NCI-H226 (cell line): ENCODE data around the gene GYS1.
A peak's percentile ranks its signal among the peaks of the same experiment; 100 is the strongest.

Source experiments
- DNase-seq: peaks from one replicate; pipeline ENCODE4 v3.0.0-alpha.2; 2015

Gene GYS1

DNA sequence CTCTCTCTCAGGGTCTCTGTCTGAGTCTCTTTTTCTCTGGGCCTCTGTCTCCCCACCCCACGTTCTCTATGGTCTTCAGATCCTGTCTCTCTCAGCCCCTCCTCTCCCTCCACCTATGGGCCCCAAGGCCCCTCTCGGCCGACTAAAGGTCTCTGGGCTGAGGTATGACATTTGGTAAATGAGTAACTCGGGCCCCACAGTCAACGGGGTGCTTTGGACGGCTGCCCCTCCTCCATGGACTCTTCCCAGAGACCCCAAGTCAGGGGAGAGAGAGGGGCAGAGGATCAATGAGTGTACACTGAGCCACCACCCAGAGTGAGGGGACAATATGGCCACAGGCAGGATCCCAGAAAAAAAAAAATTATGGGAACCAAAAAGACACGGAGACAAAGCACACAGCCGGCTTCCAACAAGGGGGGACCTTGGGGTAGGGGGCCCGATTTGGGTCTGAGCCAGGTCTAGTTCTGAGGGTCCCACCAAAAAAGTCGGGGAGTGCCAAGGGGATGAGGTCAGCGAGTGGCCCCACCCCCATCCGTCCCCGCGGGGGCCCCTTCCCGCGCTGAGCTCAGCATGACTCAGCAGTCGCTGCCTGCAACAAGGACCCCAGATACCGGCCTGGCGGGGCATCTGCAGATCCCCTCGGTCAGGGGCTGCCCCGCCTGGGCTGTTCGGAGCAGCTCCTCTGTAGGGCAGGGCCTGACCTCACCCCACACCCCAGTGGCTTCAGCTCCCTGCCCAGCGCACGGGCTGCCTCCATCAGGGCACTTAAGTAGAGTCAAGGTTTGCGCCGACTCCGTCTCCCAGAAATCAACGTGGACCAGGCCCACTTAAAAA, 29.5 kb downstream of the GYS1 start:
- peak; percentile 55 for DNase-seq

DNA sequence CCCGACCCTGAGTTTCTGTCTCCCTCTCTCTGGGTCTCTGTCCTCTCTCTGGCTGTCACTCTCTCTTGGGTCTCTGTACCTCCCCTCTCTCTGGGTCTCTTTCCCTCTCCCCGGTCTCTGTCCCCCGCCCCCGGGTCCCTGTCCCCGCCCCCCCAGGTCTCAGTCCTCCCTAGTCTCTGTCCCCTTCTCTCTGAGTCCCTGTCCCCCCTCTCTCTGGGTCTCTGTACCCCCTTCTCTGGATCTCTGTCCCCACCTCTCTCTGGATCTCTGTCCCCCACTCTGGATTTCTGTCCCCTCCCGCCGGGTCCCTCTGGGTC, 30.3 kb downstream of the GYS1 start:
- no peak for DNase-seq

DNA sequence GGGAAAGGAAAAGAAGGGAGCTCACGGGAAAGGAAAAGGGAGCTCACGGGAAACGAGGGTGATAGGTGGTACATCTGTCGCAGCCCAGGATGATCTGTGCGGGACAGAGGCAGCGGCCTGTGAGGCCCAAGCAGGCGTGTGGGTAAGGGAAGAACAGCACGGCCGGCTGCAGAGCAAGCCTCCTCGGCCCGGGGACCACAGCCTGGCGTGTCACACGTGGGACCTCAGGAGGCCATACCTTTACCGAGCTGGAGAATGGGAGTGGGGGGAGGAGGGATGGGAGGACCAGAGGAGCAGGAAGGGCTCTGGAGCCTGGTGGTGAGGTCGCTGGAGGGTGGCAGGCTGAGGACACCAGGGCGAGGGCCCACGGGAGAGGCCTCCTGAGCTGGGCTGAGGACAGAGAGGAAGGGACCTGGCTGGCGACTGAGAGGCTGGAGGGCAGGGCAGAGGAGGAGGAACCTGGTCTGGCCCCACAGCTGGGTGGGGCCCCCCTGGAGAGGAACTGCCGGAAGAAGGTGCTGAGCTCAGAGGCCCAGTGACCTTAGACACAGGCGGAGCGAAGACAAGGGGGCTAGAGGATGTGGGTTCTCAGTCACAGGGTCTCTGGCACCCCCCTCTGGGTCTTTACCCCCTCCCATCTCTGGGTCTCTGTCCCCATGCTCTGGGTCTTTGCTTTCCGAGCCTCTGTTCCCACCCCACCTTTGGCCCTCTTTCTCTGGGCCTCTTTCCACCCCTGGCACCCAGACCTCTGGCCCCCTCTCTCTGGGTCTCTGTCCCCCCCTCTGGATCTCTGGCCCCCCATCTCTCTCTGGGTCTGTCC, 30.9 kb downstream of the GYS1 start:
- peak; percentile 47 for DNase-seq

DNA sequence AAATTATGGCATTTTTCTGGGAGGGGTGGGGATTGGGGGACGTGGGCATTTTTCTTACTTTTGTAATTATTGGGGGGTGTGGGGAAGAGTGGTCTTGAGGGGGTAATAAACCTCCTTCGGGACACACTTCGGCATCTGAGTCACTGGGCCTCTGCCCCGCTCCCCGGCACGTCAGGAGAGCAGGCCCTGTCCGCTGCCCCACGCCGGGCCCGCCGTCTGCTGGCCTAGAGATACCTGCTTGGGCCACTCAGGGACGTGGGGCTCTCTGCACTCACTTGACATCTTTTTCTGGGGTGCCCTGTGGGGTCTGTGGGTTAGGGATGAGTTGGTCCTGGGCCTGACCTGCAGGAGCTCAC, 31.5 kb downstream of the GYS1 start:
- DNase-seq: no peak

DNA sequence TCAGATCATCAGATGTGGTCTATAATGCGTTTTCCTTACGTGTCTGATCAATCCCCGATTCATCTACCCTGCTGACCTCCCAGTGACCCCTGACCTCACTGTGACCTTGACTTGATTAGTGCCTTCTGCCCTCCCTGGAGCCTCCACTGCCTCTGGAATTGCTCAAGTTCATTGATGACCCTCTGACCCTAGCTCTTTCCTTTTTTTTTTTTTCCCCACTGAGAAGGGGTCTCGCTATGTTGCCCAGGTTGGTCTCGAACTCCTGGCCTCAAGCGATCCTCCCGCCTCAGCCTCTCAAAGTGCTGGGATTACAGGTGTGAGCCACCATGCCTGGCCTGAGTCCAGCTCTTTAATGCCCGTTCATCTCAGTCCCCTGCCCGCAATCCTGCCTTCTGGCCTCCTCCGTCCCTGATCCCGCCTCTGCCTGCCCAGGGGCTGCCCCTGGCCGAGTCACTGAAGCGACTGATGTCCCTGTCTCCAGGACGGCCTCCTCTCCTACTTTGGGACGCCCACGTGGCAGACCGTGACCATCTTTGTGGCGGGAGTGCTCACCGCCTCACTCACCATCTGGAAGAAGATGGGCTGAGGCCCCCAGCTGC, 32.0 kb downstream of the GYS1 start:
- DNase-seq: no peak

DNA sequence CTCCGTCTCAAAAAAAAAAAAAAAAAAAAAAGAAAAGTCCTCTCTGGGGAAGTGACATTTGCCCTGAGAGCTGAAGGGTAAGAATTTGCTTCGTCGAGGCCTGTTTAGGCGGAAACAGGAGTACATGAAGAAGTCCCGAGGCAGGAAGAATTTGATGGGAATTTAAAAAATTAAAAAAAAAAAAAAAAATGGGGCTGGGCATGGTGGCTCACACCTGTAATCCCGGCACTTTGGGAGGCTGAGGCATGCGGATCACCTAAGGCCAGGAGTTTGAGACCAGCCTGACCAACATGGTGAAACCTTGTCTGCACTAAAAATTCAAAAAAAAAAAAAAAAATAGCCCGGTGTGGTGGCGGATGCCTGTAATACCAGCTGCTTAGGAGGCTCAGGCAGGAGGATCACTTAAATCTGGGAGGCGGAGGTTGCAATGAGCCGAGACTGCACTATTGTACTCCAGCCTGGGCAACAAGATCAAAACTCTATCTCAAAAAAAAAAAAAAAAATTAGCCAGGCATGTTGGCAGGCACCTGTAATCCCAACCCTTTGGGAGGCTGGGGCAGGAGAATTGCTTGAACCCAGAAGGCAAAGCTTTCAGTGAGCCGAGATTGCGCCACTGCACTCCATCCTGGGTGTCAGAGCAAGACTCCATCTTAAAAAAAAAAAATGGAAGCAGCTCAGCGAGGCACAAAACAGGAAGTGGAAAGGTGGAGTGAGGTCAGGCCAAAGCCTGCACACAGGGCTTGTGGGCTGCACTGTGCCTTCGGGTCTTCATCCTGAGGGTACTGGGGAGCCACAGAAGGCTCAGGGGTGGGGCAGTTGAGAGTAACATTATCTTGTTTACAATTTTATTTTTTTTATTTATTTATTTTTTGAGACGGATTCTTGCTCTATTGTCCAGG, 33.5 kb downstream of the GYS1 start:
- no peak for DNase-seq

DNA sequence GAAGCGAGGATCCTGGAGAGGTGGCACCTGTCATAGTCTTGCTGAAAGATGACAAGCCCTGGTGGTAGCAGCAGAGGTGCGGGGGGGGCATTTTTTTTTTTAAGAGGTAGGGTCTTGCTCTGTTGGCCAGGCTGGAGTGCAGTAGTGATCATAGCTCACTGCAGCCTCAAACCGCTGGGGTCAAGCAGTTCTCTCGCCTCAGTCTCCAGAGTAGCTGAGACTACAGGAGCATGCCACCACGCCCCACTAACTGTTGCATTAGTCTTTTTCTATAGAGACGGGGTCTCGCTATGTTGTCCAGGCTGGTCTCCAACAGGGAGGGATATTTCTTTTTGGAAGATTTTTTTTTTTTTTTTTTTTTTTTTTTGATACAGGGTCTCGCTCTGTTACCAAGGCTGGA, 35.1 kb downstream of the GYS1 start:
- no peak for DNase-seq

DNA sequence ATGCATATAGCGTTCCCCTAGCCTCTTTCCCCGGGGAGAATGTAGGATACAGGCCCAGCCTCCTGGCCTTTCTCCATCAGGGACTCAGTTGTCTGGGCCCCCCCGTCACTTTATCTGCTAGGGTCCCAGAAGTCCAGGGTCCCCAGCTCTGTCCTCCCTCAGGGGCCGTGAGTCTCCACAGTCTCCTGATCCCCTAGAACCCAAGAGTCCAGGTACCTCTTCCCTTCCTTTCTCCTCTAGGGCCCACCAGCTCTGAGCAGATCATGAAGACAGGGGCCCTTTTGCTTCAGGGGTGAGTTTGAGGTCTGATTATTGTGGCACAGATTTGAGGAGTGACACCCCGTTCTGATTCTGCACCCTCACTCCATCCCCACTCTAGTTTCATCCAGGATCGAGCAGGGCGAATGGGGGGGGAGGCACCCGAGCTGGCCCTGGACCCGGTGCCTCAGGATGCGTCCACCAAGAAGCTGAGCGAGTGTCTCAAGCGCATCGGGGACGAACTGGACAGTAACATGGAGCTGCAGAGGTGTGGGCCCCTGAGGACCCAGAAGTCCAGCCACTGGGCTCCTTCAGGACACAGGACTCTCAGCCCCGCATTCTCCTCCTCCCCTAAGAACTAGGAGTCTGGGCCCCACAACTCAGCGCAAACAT, 37.7 kb downstream of the GYS1 start:
- DNase-seq: no peak

DNA sequence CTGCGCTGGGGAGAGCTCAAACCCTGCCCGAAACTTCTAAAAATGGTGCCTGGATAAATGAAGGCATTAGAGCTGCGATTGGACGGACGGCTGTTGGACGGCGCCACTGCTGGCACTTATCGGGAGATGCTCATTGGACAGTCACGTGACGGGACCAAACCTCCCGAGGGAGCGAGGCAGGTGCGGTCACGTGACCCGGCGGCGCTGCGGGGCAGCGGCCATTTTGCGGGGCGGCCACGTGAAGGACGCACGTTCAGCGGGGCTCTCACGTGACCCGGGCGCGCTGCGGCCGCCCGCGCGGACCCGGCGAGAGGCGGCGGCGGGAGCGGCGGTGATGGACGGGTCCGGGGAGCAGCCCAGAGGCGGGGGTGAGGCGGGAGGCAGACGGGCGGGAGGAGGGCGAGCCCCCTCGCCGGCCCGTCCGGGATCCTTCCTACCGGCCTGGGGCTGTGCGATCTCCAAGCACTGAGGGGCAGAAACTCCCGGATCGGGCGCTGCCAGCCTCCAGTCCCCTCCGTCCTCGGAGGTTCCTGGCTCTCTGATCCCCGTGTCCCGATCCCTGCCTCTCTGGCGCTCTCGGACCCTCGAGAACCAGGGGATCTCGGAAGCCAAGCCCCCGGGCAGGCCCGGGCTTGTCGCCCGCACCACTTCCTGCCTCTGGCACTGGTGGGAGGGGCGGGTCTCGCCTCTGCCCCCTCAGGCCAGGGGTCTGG, 38.4 kb downstream of the GYS1 start, which contains the start of gene BAX:
Gene BAX, plus strand, starts transcription at position 281 of the 713 bp plus-strand sequence. Its CDS starts 54 bp downstream, at position 335.
- peak; percentile 96 for DNase-seq

DNA sequence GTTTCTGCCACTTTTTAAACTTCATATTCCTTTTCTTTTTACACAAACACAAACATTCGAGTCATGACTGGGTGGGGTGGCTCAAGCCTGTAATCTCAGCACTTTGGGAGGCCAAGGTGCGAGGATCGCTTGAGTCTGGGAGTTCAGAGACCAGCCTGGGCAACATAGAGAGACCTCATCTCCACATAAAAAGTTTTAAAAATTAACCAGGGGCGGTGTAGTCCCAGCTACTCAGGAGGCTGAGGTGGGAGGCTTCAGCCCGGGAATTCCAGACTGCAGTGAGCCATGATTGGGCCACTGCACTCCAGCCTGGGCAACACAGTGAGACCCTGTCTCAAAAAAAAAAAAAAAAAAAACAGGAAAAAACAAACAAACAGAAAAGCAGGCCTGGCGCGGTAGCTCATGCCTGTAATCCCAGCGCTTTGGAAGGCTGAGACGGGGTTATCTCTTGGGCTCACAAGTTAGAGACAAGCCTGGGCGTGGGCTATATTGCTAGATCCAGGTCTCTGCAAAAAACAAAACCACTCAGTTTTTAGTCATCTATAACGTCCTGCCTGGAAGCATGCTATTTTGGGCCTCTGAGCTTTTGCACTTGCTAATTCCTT, 39.0 kb downstream of the GYS1 start:
- no peak for DNase-seq

DNA sequence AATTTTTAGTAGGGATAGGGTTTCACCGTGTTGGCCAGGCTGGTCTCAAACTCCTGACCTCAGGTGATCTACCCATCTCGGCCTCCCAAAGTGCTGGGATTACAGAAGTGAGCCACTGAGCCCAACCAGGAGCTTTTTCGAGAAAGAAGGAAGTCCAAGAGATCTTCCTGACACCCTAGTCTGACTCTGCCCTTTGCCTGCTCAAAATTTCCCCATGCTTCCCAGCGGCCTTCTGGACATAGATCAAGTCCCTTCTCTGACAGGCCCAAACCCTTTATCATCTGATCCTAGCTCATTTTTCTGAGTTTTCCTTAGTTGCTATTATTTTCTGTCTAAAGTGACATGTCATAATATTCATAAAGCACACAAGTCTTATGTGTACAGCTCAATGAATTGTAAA, 40.0 kb downstream of the GYS1 start:
- no peak for DNase-seq

DNA sequence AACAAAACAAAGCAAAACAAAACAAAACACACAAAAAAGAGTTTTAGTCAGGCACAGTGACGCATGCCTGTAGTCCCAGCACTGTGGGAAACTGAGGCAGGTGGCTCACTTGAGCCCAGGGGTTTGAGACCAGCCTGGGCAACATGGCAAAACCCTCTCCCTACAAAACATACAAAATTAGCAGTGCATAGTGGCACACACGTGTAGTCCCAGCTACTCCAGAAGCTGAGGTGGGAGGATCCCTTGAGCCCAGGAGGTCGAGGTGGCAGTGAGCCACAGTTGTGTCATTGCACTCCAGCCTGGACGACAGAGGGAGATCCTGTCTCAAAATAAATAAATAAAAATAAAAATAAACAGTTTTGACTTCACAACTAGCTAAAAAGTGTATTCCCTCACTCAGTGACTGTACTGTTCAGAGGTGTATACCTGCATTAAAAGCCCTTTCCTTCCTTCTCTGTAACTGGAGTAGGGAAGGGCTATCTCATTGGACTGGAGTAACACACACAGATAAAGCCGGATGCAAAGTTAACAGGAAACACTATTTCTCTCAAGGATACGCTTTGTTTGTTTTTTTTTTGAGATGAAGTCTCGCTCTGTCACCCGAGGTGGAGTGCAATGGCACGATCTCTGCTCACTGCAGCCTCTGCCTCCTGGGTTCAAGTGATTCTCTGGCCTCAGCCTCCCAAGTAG, 42.1 kb downstream of the GYS1 start:
- DNase-seq: no peak

DNA sequence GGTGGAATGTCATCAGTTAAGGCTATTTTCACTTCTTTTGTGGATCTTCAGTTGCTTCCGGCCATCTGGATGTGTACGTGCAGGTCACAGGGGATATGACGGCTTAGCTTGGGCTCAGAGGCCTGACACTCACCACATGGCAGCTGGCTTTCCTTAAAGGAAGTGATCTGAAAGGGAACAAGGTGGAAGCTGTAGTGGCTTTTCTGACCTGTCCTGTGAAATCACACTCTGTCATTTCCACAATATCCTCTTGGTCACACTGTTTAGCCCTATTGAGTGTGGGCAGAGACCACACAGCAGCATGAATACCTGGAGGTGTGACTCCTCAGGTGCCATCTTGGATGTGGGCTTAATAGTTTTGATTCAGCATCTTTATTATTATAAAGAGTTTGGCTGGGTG, 43.0 kb downstream of the GYS1 start:
- no peak for DNase-seq

DNA sequence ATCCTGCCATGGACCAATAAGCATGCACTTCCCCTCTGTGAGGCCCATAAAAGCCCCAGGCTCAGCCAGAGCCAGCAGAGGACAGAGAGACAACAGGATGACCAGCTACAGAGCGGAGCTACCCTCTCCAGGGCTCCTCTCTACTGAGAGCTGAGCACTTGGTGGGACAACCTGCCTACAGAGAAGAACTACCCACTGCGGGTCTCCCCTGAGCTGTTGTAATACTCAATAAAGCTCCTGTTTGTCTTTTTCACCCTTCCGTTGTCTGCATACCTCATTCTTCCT, 45.9 kb downstream of the GYS1 start:
- DNase-seq: no peak

DNA sequence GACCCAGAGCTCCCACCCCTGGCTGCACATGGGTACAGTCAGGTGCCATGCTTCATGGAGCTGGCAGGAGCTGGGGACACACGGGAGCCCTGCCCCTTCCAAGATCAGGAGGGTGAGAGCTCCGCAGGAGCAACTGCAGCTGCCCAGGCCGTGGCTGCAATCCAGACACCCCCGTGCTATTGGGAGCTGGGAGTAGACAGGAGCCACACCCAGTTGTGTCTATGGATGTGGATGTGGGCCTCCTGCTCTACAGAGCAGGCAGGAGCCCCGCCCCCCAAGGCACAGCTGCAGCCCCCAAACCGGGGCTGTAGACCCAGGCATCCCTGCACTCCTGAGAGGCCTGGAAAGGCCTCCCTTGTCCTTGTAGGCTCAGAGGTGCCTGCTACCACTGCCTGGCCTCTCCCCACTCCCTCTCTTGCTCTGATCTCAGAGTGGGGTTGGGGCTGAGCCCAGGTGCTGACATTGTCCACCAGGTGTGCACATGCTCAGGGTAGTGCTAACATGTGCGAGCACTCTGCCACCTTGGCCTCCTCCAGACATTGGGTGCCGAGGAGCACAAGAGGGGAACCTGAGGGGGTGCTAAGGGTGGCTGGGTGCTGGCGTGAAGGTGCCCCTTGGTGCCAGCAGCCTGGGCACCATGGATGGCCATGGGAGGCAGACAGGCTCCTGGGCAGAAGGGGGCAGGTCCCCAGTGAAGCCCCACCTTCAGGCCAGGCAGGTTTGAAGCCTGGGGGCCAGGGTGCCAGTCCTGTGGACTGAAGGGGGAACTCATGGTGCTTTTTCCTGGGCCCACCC, 46.4 kb downstream of the GYS1 start:
- no peak for DNase-seq

DNA sequence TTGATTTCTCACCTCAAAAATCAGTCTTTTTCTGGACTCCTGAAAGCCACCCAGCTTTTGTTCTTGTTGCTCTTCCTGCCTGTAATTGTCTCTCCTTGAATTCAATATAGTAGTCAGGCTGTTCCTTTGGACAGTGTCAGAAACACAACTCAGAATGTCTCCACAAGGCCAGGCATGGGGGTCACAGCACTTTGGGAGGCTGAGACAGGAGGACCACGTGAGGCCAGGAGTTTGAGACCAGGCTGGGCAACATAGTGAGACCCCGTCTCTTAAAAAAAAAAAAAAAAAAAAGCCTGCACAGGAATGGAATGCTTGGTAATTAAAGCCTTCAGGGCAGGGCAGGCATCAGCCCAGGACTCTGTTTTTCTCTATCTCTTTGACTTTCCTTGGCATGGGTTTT, 47.3 kb downstream of the GYS1 start:
- DNase-seq: no peak

DNA sequence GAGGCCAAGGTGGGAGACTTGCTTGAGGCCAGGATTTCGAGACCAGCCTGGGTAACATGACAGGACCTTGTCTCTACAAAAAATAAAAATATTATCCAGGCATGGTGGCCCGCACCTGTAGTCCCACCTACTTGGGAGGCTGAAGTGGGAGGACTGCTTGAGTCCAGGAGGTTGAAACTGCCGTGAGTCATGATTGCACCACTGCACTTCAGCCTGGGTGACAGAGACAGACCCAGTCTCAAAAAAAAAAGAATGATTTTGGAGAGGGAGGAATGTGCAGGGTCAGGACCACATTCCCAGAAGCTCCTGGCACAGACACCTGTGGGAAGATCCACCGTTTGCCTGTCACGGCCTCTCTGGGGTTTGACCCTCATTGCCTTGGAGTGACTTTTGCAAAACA, 47.7 kb downstream of the GYS1 start:
- no peak for DNase-seq

DNA sequence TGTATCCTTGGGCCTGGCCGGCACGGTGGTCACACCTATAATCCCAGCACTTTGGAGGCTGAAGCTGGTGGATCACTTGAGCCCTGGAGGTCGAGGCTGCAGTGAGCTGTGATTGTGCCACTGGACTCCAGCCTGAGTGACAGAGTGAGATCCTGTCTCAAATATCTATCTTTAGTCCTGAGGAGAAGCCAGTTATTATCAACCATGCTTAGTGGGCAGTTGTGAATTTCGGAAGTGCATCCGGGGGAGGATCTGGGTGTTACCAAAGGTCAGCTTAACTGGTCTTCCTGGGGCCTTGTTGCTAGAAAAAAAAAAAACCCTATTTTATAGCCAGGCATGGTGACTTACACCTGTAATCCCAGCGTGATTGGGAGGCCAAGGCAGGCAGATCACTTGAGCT, 50.0 kb downstream of the GYS1 start:
- DNase-seq: no peak

DNA sequence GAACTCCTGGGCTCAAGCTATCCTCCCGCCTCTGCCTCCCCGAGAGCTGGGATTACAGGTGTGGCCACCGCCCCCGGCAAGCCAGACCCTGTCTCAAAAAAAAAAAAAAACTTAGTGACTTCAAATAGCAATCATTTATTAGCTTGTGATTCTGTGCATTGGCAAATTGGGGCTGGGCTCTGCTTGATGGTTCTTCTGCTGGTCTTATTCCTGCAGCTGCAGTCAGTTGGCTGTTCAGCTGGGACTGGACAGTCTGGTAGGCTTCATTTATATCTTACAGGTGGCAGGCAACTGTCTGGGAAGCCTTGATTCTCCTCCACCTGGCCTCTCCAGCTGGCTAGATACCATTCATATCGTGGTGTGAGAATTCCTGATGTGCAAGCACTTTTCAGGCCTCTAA, 52.2 kb downstream of the GYS1 start:
- DNase-seq: no peak

DNA sequence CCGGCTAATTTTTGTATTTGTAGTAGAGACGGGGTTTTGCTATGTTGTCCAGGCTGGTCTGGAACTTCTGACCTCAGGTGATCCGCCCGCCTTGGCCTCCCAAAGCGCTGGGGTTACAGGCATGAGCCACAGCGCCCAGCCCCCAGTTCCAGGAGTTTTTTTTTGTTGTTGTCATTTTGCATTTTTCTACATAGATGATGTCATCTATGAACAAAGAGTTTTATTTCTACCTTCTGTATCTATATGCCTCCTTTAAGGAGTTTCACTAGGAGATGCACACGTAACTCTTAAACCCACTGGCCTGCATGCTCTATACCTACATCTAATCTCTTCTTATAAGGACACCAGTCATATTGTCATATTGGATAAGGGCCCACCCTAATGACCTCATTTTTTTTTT, 54.9 kb downstream of the GYS1 start:
- no peak for DNase-seq
